Endothelial cell of umbilical vein (primary cell): ENCODE data around the gene PRKAG1. TPM values are rescaled to one million over a fixed set of nuclear protein-coding genes. Genes with fewer than 3 reads are reported as not detected.

Experiments used
- BruUV-seq: library from RNA; stranded (reverse); fragments of 400-500 nt; replicated peaks from 2 replicates; lab custom pipeline; 2021; lab: Mats Ljungman, UMichigan
- CTCF ChIA-PET: fragments of 300-600, 350-600 bp; sonication (Branson Sonifier 250); formaldehyde crosslinking; loops from one replicate; lab custom pipeline; 2021; ENCODE audit warnings: antibody characterized with exemption, inconsistent platforms; lab: Charles Lee
- POLR2A ChIA-PET: fragments of 300-600, 350-600 bp; sonication (Branson Sonifier 250); formaldehyde crosslinking; loops from one replicate; lab custom pipeline; 2021; ENCODE audit warnings: antibody characterized with exemption, inconsistent platforms; lab: Charles Lee
- DNase-seq: peaks from one replicate; pipeline ENCODE4 v3.0.0-alpha.2; 2011; ENCODE audit warnings: low read depth, low spot score
- FAIRE-seq: peaks from 2 replicates; lab custom pipeline; 2011; peaks lifted over from hg19 to GRCh38; lab: Jason Lieb, UNC
- H2AFZ ChIP-seq: 2 replicates; pipeline ENCODE4 v1.6.0; 2012; ENCODE audit warnings: low read depth, low read length, control low read depth, inconsistent platforms
- H3K27ac ChIP-seq: 2 replicates; pipeline ENCODE4 v1.5.1; 2011; ENCODE audit warnings: low read depth, mild to moderate bottlenecking, control low read depth, low read length, moderate library complexity; ENCODE audit not compliant: insufficient read depth
- H3K27me3 ChIP-seq, 2 experiments: 2 replicates each; pipeline versions ENCODE4 v1.6.0 to v1.6.1; 2011; ENCODE audit warnings: low read length in 2 of 2, mixed read lengths in 1 of 2; ENCODE audit not compliant: control insufficient read depth in 2 of 2, insufficient read depth in 2 of 2
- H3K36me3 ChIP-seq, 2 experiments: 2 replicates in 1 of 2; 3 replicates in 1 of 2; pipeline ENCODE4 v1.5.1; 2011; ENCODE audit warnings: low read length in 2 of 2, mild to moderate bottlenecking in 1 of 2, moderate library complexity in 1 of 2; ENCODE audit not compliant: control insufficient read depth in 2 of 2, insufficient read depth in 2 of 2; ENCODE audit errors: extremely low read depth in 1 of 2
- H3K4me1 ChIP-seq: 3 replicates; pipeline ENCODE4 v1.5.1; 2011; ENCODE audit warnings: mild to moderate bottlenecking, low read length; ENCODE audit not compliant: control insufficient read depth, insufficient read depth; ENCODE audit errors: extremely low read depth
- H3K4me2 ChIP-seq: 2 replicates; pipeline ENCODE4 v1.6.1; 2011; ENCODE audit warnings: low read length, control low read depth, mixed read lengths; ENCODE audit not compliant: insufficient read depth
- H3K4me3 ChIP-seq, 3 experiments: fragments of 200-600 bp in 1 of 3; sonication (generic), shearing (Covaris generic) in 1 of 3; replicated peaks in 1 of 3; 2 replicates each; pipeline ENCODE4 v1.5.1; 2011 to 2016; ENCODE audit warnings: control low read depth in 3 of 3, low read length in 3 of 3, mild to moderate bottlenecking in 2 of 3, inconsistent platforms in 1 of 3, low read depth in 1 of 3, moderate library complexity in 1 of 3; ENCODE audit not compliant: insufficient read depth in 1 of 3
- H3K79me2 ChIP-seq: 2 replicates; pipeline ENCODE4 v1.6.0; 2012; ENCODE audit warnings: low read length, inconsistent platforms; ENCODE audit not compliant: control insufficient read depth, insufficient read depth
- H3K9ac ChIP-seq: replicated peaks from 2 replicates; pipeline ENCODE3; 2011; ENCODE audit warnings: low read length, control low read depth; ENCODE audit not compliant: insufficient read depth; ENCODE audit errors: extremely low read depth
- H3K9me1 ChIP-seq: replicated peaks from 3 replicates; pipeline ENCODE4 v1.6.0; 2011; ENCODE audit warnings: mild to moderate bottlenecking, low read length; ENCODE audit not compliant: control insufficient read depth, insufficient read depth; ENCODE audit errors: extremely low read depth
- H3K9me3 ChIP-seq: replicated peaks from 2 replicates; pipeline ENCODE4 v1.5.1; 2012; ENCODE audit warnings: low read length, inconsistent platforms; ENCODE audit not compliant: control insufficient read depth, insufficient read depth
- H4K20me1 ChIP-seq: replicated peaks from 2 replicates; pipeline ENCODE3; 2011; ENCODE audit warnings: mild to moderate bottlenecking, low read length; ENCODE audit not compliant: control insufficient read depth, insufficient read depth; ENCODE audit errors: extremely low read depth
- EZH2 ChIP-seq: IDR thresholded peaks from 2 replicates; pipeline ENCODE4 v1.6.1; 2012; ENCODE audit warnings: borderline replicate concordance, low read depth, mild to moderate bottlenecking, moderate library complexity, low read length, inconsistent platforms; ENCODE audit not compliant: severe bottlenecking
- MYC ChIP-seq: IDR thresholded peaks from one replicate; pipeline ENCODE4 v1.6.1; 2011; ENCODE audit warnings: mild to moderate bottlenecking, low read depth, low read length
- POLR2AphosphoS5 ChIP-seq: IDR thresholded peaks from 2 replicates; pipeline ENCODE4 v1.6.1; 2012; ENCODE audit warnings: low read depth, mild to moderate bottlenecking, control low read depth, low read length, moderate library complexity; ENCODE audit not compliant: insufficient read depth
- dilution Hi-C: fragments of 300-500 bp; cut with MboI; formaldehyde crosslinking; loops from one replicate; pipeline ENCODE4 v1.15.0; 2019; ENCODE audit warnings: low sequenced_read_pairs; ENCODE audit not compliant: extremely low pct_ligation_motif_present
- intact Hi-C: fragments of 100-400 bp; cut with micrococcal nuclease; formaldehyde crosslinking; loops from one replicate; pipeline ENCODE4 v1.10.0; 2022
- polyA plus RNA-seq, 4 experiments: library from polyadenylated mRNA; depleted of rRNA in 3 of 4; stranded (reverse) in 3 of 4; unstranded in 1 of 4; fragments of >200 nt; gene quantifications; 2 replicates each; pipeline versions ENCODE4 v1.2.1 to v1.2.3, GENCODE V29; 2011 to 2012; ENCODE audit warnings: missing spikeins in 1 of 4
- total RNA-seq: library from RNA; stranded (reverse); gene quantifications from 2 replicates; pipeline ENCODE4 v1.2.3, GENCODE V29; 2021
- TF ChIP-seq, protein P1 (sequence below): IDR thresholded peaks from 2 replicates; pipeline ENCODE4 v1.6.1; 2011; ENCODE audit not compliant: insufficient read depth, insufficient read length

Gene PRKAG1
- total and polyA plus RNA-seq, 2 donors (not counting 3 experiments of a cell fraction or from before 2014, with no cell fraction given) = 52.1 to 54.9 TPM

DNA sequence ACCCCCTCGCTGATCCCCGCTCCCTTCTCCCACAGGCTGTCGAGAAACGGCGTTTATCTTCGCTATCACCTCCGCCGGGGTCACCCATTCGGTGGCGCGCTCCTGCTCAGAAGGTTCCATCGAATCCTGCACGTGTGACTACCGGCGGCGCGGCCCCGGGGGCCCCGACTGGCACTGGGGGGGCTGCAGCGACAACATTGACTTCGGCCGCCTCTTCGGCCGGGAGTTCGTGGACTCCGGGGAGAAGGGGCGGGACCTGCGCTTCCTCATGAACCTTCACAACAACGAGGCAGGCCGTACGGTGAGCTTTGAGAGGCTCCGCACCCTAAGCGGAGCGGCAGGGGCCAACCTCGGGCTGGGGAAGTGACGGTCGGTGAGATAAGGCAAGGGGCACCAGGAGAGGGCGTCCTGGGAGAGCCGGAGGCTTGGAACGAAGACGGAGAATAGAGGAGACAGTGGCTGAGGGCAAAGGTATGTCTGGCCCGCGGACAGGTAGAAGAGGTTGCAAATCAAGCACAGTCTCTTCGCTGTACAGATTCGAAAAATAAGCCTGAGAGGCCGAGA lies 38.1 kb downstream of the PRKAG1 start:
- BruUV-seq = no TSS peak
- dilution Hi-C loops = no loop called here
- no peaks in the 10 kb centered on the region for H3K36me3 ChIP-seq
- no peak overlapping the region for H3K4me2 ChIP-seq
- no peaks in the 10 kb centered on the region for H4K20me1 ChIP-seq
- POLR2A ChIA-PET = no interaction called here
- H3K79me2 ChIP-seq = no peaks in the 10 kb centered on the region
- TF ChIP-seq MYC (no peak), EZH2 (peak; percentile 78)
- DNase-seq (no peak), FAIRE-seq (no peak)
- H3K4me3 ChIP-seq = no peak overlapping the region
- H3K9me1 ChIP-seq = no peaks in the 10 kb centered on the region
- no peaks in the 10 kb centered on the region for H3K9me3 ChIP-seq
- H3K4me1 ChIP-seq = peaks cover 13% of the 10 kb centered on the region
- peaks cover 74 to 78% of the 10 kb centered on the region in 2 experiments for H3K27me3 ChIP-seq
- H3K27ac ChIP-seq = no peak overlapping the region
- intact Hi-C loops = no loop called here
- CTCF ChIA-PET = interaction anchor here (1.4 to 11.2 kb wide), 6 partner anchors 8 to 128 kb away, joined by 5 to 175 read pairs (median 33); partner anchors contain the start of genes ARF3 and DDN
- no peak overlapping the region for H2AFZ ChIP-seq
- H3K9ac ChIP-seq = no peak overlapping the region

DNA sequence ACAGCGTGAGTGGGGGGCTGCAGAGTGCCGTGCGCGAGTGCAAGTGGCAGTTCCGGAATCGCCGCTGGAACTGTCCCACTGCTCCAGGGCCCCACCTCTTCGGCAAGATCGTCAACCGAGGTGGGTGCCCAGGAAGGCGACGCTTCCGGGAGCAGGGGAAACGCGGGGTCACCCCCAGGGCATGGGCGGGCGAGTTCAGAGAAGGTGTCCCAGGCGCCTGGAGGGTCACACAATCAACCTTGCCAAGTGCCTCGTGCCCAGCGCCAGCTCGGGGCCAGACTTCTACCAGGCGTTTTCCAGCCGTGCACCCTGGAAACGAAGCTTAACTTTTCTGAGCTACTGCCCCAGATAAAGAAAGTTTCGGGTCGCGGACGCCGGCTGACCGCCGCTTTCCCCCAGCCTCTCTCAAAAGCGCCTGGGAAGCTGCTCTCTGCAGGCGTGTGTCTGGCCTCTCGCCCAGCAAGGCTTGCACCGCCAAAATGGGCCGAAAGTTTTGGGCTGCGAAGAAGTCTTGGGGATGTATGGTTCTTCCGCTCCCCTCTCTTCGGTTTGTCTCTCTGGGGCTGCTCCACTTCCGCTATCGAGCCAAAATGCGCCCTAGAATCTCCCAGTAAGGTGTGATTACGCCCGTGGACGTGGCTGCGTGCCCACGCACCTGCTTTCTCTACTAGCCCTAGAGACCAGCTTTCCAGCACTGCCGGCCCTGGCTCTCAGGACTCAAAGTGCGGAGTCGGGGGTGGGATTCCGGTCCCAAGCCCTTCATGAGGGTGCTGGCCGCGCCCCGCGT lies 38.8 kb downstream of the PRKAG1 start:
- no peaks in the 10 kb centered on the region for H3K9me3 ChIP-seq
- no peak overlapping the region for H3K27ac ChIP-seq
- POLR2A ChIA-PET = no interaction called here
- no TSS peak for BruUV-seq
- FAIRE-seq (no peak), DNase-seq (no peak)
- CTCF ChIA-PET = interaction anchor here (0.7 to 11.2 kb wide), 10 partner anchors 8 to 127 kb away, joined by 3 to 175 read pairs (median 5); partner anchors contain the start of genes ARF3, DDN and WNT10B
- no peak overlapping the region for H3K9ac ChIP-seq
- no peaks in the 10 kb centered on the region for H3K36me3 ChIP-seq
- intact Hi-C loops (loop anchor here (5.0 kb wide), 1 partner anchor 52 kb away; the partner anchor contains the start of gene FKBP11), dilution Hi-C loops (no loop called here)
- no peaks in the 10 kb centered on the region for H3K9me1 ChIP-seq
- peaks cover 13% of the 10 kb centered on the region for H3K4me1 ChIP-seq
- no peak for TF ChIP-seq POLR2AphosphoS5
- peak; percentile 95 for TF ChIP-seq EZH2
- TF ChIP-seq MYC = no peak
- TF ChIP-seq, protein P1, sequence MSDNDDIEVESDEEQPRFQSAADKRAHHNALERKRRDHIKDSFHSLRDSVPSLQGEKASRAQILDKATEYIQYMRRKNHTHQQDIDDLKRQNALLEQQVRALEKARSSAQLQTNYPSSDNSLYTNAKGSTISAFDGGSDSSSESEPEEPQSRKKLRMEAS = no peak
- H3K4me2 ChIP-seq = no peak overlapping the region
- H4K20me1 ChIP-seq = no peaks in the 10 kb centered on the region
- H2AFZ ChIP-seq = no peak overlapping the region
- peaks cover 68 to 72% of the 10 kb centered on the region in 2 experiments for H3K27me3 ChIP-seq
- H3K79me2 ChIP-seq = no peaks in the 10 kb centered on the region
- no peak overlapping the region for H3K4me3 ChIP-seq
